NT2/D1 (cell line): ENCODE measurements around the gene CDYL2.

Experiments
- SUZ12 ChIP-seq: IDR thresholded peaks from 2 replicates; pipeline ENCODE4 v1.6.1; 2011; ENCODE audit not compliant: insufficient read length, insufficient read depth; ENCODE audit errors: extremely low read depth
- YY1 ChIP-seq: IDR thresholded peaks from 2 replicates; pipeline ENCODE4 v1.6.1; 2011; ENCODE audit not compliant: insufficient read length, insufficient read depth

GRCh38 chr16:80683646-80684045, 120.8 kb downstream of the CDYL2 start:
- TF ChIP-seq YY1 (no peak), SUZ12 (no peak)
